ENCODE data around the gene NT5C2.
A peak's percentile ranks its signal among the peaks of the same experiment; 100 is the strongest.

The NT5C2 gene

DNA sequence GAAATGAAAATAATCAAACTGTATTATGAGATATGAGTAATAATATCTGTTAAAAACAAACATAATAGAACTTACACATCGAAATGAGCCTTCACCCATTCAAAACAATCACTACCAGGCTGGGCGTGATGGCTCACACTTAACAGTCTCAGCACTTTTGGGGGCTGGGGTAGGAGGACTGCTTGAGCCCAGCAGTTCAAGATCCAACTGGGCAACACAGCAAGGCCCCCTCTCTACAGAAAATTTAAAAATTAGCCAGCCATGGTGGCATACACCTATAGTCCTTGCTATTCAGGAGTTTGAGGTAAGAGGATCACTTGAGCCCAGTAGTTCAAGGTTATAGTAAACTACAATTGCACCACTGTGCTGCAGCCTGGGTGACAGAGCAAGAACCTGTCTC, 75.8 kb downstream of the NT5C2 start:
- TF ChIP-seq, protein P1, sequence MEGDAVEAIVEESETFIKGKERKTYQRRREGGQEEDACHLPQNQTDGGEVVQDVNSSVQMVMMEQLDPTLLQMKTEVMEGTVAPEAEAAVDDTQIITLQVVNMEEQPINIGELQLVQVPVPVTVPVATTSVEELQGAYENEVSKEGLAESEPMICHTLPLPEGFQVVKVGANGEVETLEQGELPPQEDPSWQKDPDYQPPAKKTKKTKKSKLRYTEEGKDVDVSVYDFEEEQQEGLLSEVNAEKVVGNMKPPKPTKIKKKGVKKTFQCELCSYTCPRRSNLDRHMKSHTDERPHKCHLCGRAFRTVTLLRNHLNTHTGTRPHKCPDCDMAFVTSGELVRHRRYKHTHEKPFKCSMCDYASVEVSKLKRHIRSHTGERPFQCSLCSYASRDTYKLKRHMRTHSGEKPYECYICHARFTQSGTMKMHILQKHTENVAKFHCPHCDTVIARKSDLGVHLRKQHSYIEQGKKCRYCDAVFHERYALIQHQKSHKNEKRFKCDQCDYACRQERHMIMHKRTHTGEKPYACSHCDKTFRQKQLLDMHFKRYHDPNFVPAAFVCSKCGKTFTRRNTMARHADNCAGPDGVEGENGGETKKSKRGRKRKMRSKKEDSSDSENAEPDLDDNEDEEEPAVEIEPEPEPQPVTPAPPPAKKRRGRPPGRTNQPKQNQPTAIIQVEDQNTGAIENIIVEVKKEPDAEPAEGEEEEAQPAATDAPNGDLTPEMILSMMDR (IDR thresholded peaks at IDR 0.05; ENCODE audit: insufficient read depth, low read depth, low read length, missing control alignments), result no peak
- DNase-seq (ENCODE audit: low read depth), result no peak
- H3K4me3 ChIP-seq (ENCODE audit: low read length), result no peak overlapping the region

DNA sequence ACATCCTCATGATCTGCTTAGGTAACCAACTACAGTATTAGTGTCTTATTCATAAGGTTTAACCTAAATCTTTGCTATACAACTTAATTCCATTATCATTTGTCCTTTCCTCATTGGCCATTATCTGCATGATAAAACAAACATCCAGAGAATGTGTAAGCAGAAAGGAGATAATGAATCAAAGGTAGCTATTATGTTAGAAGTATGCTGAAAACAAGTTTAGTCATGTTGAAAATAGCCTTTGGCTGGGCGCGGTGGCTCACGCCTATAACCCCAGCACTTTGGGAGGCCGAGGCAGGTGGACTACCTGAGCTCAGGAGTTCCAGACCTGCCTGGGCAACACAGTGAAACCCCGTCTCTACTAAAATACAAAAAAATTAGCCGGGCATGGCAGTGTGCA, 78.2 kb downstream of the NT5C2 start:
- H3K4me3 ChIP-seq (ENCODE audit: low read length), result no peak overlapping the region
- TF ChIP-seq, protein P1 (IDR thresholded peaks at IDR 0.05; ENCODE audit: insufficient read depth, low read depth, low read length, missing control alignments), result no peak
- peak; percentile 84 for DNase-seq (ENCODE audit: low read depth)

DNA sequence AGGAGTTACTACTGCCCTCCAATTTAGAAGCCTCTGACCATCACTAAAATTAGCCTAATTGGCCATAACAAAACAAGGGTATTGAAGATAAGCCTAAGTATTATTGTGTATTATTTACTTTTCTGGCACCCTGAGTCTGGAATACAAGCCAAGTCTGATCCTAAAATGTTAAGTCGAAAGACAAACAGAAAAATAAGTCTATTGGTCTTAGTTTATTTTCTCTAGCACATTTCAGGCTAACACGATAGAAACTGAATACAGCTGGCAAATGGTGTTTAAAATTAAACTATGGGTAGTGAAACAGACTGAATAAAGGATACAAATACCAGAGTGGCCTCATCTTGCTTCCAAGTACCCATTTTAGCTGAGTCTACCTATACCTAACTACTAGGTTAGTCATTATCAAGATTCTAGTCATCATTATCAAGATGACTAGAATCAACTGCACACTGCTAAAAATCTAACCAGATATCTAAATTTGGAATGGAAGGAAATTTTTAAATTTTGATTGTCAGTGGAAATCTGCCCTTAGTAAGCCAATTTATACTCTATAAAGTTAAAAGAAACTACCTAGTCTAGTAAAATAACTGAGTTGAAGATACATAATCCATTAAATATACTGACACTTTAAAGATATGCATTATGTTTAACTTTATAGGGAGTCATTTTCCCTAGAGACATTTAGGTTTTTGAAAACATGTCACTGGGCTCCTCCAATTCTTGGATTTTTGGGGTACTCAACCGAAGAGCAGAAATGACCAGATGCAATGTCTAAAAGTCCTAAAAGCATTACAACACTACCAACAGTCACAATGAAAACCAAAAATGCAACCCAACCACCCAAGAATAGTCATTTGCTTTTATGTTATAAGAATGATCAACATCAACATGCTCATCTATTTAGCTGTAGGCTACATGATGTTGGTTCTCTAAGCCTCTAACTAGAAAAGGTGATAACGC, 80.9 kb downstream of the NT5C2 start:
- no peak for DNase-seq (ENCODE audit: low read depth)
- no peak overlapping the region for H3K4me3 ChIP-seq (ENCODE audit: low read length)
- TF ChIP-seq, protein P1 (IDR thresholded peaks at IDR 0.05; ENCODE audit: insufficient read depth, low read depth, low read length, missing control alignments), result no peak

DNA sequence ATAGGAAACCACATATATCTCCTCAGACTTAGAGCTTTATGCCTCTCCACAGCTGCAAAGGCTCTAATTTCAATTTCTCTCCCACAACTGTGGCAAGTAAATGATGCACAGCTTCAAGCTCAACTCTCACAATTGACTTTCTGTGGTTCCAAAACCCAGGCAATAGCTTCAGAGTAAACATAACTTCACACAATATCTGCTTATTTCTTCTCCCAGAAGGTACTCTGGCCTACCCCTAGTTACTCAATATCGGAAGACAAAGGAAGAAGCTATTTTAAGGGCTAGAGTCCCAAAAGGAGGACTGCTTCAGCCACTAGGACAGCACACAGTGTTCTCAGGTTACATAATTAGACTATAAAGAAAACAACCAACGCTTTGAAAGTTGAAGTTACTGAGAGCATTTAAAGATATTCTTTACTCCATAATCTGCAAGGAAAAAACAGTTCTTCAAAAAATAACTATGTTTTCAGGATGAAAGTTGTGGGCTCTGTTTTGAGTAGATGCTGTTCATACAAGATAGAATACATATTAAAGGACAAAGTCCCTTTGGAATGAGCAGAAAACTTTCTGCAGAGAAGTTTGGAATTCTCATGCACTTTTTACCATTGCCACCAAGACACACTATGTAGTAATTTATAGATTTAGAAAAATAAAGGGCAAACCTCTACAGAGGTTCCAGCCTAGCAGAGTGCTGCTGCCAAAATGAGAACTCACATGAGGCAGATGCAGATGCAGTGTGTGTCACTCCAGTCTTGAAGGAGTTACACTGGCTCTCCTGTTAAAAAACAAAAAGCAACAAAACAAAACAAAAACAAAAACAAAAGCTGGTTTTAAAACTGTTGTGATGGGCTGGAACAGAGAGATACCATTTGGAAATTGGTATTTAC, 81.8 kb downstream of the NT5C2 start:
- TF ChIP-seq, protein P1 (IDR thresholded peaks at IDR 0.05; ENCODE audit: insufficient read depth, low read depth, low read length, missing control alignments), result no peak
- DNase-seq (ENCODE audit: low read depth), result no peak
- no peak overlapping the region for H3K4me3 ChIP-seq (ENCODE audit: low read length)

DNA sequence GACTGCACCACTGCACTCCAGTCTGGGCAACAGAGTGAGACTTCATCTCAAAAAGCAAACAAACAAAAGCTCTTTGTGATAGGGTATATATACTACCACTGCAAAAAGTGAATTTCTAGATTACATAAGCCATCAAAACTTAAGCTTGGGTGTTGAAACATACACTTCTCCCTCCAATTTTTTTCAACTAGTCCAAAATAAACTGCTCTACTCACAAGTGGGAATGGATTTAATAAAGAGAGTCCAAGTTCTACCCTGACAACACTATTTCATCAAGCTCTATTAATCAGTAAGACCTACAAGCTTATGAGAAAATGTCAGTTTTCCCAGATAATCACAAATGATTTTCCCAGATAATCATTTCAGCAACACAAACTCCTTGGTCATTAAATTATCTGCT, 82.7 kb downstream of the NT5C2 start:
- TF ChIP-seq, protein P1 (IDR thresholded peaks at IDR 0.05; ENCODE audit: insufficient read depth, low read depth, low read length, missing control alignments), result no peak
- no peak overlapping the region for H3K4me3 ChIP-seq (ENCODE audit: low read length)
- no peak for DNase-seq (ENCODE audit: low read depth)

DNA sequence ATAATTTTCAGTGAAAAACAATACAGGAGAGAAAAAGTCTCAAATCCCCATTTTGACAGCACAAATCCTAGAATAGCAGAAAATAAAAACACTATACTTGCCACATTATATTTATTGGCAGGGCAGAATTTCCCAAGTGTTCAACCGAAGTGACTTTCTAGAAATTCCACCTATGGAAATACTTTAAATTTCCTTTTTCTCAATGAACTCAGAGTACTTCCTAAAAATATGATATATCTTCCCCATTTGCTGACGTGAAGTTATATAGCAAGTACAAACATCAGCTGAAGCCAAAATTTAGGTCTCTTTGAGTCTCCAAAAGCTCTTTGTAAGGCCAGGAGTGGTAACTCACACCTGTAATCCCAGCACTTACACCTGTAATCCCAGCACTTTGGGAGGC, 83.3 kb downstream of the NT5C2 start:
- H3K4me3 ChIP-seq (ENCODE audit: low read length), result no peak overlapping the region

More for the DNA sequence above, 83.3 kb downstream of the NT5C2 start:
- TF ChIP-seq, protein P1 (IDR thresholded peaks at IDR 0.05; ENCODE audit: insufficient read depth, low read depth, low read length, missing control alignments), result no peak
- DNase-seq (ENCODE audit: low read depth), result no peak
